ENCODE measurements around the gene ZFP69.

GRCh38 chr1:40439247-40439646 lies 37.8 kb upstream of the ZFP69 start:
- TF ChIP-seq, protein P1, sequence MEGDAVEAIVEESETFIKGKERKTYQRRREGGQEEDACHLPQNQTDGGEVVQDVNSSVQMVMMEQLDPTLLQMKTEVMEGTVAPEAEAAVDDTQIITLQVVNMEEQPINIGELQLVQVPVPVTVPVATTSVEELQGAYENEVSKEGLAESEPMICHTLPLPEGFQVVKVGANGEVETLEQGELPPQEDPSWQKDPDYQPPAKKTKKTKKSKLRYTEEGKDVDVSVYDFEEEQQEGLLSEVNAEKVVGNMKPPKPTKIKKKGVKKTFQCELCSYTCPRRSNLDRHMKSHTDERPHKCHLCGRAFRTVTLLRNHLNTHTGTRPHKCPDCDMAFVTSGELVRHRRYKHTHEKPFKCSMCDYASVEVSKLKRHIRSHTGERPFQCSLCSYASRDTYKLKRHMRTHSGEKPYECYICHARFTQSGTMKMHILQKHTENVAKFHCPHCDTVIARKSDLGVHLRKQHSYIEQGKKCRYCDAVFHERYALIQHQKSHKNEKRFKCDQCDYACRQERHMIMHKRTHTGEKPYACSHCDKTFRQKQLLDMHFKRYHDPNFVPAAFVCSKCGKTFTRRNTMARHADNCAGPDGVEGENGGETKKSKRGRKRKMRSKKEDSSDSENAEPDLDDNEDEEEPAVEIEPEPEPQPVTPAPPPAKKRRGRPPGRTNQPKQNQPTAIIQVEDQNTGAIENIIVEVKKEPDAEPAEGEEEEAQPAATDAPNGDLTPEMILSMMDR (IDR thresholded peaks at IDR 0.05; ENCODE audit: low read depth, low read length, poor library complexity, severe bottlenecking) = no peak
- no peak for TF ChIP-seq EZH2phosphoT487 (IDR thresholded peaks at IDR 0.05; ENCODE audit: borderline replicate concordance, low read length)
